GM23338 (cell line): Measurements from ENCODE around the gene UPF2. TPM values are rescaled to one million over a fixed set of nuclear protein-coding genes. Genes with fewer than 3 reads are reported as not detected.

ENCODE experiments used
- ATAC-seq: fragments of 200-7000 bp; cut with Tn5 transposase; 3 replicates; pipeline ENCODE4 v1.9.1; 2020
- DNase-seq: peaks from one replicate; pipeline ENCODE4 v3.0.0-alpha.2; 2015; ENCODE audit warnings: low spot score
- H2AFZ ChIP-seq: fragments of 200-600 bp; sonication (generic); 2 replicates; pipeline ENCODE4 v1.8.0; 2016; ENCODE audit warnings: antibody characterized with exemption, mild to moderate bottlenecking, moderate library complexity
- H3F3A ChIP-seq: fragments of 200-600 bp; sonication (generic); replicated peaks from 2 replicates; pipeline ENCODE4 v1.8.0; 2017; ENCODE audit warnings: antibody characterized with exemption, mixed run types, low read depth
- H3K27ac ChIP-seq: fragments of 200-600 bp; sonication (generic); 2 replicates; pipeline ENCODE4 v1.6.1; 2016; ENCODE audit warnings: low read depth
- H3K27me3 ChIP-seq: fragments of 200-600 bp; sonication (generic); 2 replicates; pipeline ENCODE4 v1.8.0; 2016; ENCODE audit warnings: mild to moderate bottlenecking, mixed run types, moderate library complexity; ENCODE audit not compliant: insufficient read depth
- H3K36me3 ChIP-seq: fragments of 200-600 bp; sonication (generic); 2 replicates; pipeline ENCODE4 v1.8.0; 2016; ENCODE audit warnings: mild to moderate bottlenecking; ENCODE audit not compliant: insufficient read depth
- H3K4me1 ChIP-seq: fragments of 200-600 bp; sonication (generic); 2 replicates; pipeline ENCODE4 v1.8.0; 2016; ENCODE audit warnings: mild to moderate bottlenecking, moderate library complexity; ENCODE audit not compliant: insufficient read depth
- H3K4me2 ChIP-seq: fragments of 200-600 bp; sonication (generic); 2 replicates; pipeline ENCODE4 v1.7.1; 2017; ENCODE audit warnings: mixed run types
- H3K4me3 ChIP-seq: fragments of 200-600 bp; sonication (generic); 2 replicates; pipeline ENCODE4 v1.6.1; 2016; ENCODE audit warnings: mixed run types
- H3K79me2 ChIP-seq: fragments of 200-600 bp; sonication (generic); replicated peaks from 2 replicates; pipeline ENCODE4 v1.8.0; 2017; ENCODE audit warnings: mild to moderate bottlenecking; ENCODE audit not compliant: insufficient read depth
- H3K9me2 ChIP-seq: fragments of 200-600 bp; sonication (generic); 2 replicates; pipeline ENCODE4 v1.8.0; 2017; ENCODE audit not compliant: insufficient read depth
- H4K20me1 ChIP-seq: fragments of 200-600 bp; sonication (generic); replicated peaks from 2 replicates; pipeline ENCODE4 v1.8.0; 2017; ENCODE audit warnings: mild to moderate bottlenecking; ENCODE audit not compliant: insufficient read depth
- H3K27ac Mint-ChIP-seq: 2 replicates; pipeline ENCODE4 v1.8.0; 2020; ENCODE audit warnings: inconsistent platforms, mild to moderate bottlenecking, moderate library complexity, mixed read lengths
- H3K27me3 Mint-ChIP-seq: 3 replicates; pipeline ENCODE4 v1.8.0; 2022; ENCODE audit warnings: low read depth, mild to moderate bottlenecking, moderate library complexity, mixed read lengths, inconsistent platforms; ENCODE audit not compliant: insufficient read depth, poor library complexity
- H3K36me3 Mint-ChIP-seq: 3 replicates; pipeline ENCODE4 v1.8.0; 2021; ENCODE audit warnings: low read depth, mild to moderate bottlenecking, inconsistent platforms, moderate library complexity, mixed read lengths
- H3K4me1 Mint-ChIP-seq: 3 replicates; pipeline ENCODE4 v1.8.0; 2020; ENCODE audit warnings: mild to moderate bottlenecking, inconsistent platforms, mixed read lengths
- H3K4me3 Mint-ChIP-seq: 3 replicates; pipeline ENCODE4 v1.8.0; 2021; ENCODE audit warnings: moderate library complexity, mild to moderate bottlenecking, inconsistent platforms, mixed read lengths
- H3K9me3 Mint-ChIP-seq: 3 replicates; pipeline ENCODE4 v1.8.0; 2020; ENCODE audit warnings: moderate library complexity, mild to moderate bottlenecking, inconsistent platforms, mixed read lengths
- CREB1 ChIP-seq: fragments of 250-450 bp; sonication (Bioruptor Pico); IDR thresholded peaks from 2 replicates; pipeline ENCODE4 v1.5.0; 2020; ENCODE audit warnings: low read depth, mild to moderate bottlenecking, moderate library complexity
- ETS1 ChIP-seq: IDR thresholded peaks from 2 replicates; pipeline ENCODE4 v1.6.1; 2016; ENCODE audit warnings: antibody characterized with exemption
- EZH2 ChIP-seq: fragments of 200-600 bp; sonication (generic); IDR thresholded peaks from one replicate; pipeline ENCODE4 v1.8.0; 2017; ENCODE audit warnings: antibody characterized with exemption, mild to moderate bottlenecking, low read depth; ENCODE audit not compliant: unreplicated experiment
- EZH2phosphoT487 ChIP-seq: fragments of 200-600 bp; sonication (generic); IDR thresholded peaks from one replicate; pipeline ENCODE4 v1.8.1; 2018; ENCODE audit warnings: antibody characterized with exemption; ENCODE audit not compliant: unreplicated experiment
- JUNB ChIP-seq: IDR thresholded peaks from one replicate; pipeline ENCODE4 v1.6.1; 2016; ENCODE audit warnings: antibody characterized with exemption; ENCODE audit not compliant: unreplicated experiment
- NANOG ChIP-seq: IDR thresholded peaks from 2 replicates; pipeline ENCODE4 v1.6.1; 2016; ENCODE audit warnings: antibody characterized with exemption, borderline replicate concordance
- POLR2AphosphoS5 ChIP-seq: IDR thresholded peaks from 2 replicates; pipeline ENCODE4 v1.6.1; 2016; ENCODE audit warnings: antibody characterized with exemption, low read depth
- REST ChIP-seq: IDR thresholded peaks from one replicate; pipeline ENCODE4 v1.6.1; 2018; ENCODE audit warnings: antibody characterized with exemption; ENCODE audit not compliant: unreplicated experiment
- STAT1 ChIP-seq: IDR thresholded peaks from one replicate; pipeline ENCODE4 v1.6.1; 2016; ENCODE audit warnings: antibody characterized with exemption; ENCODE audit not compliant: unreplicated experiment
- ZNF114 ChIP-seq: fragments of 250-450 bp; sonication (Bioruptor Pico); IDR thresholded peaks from 2 replicates; pipeline ENCODE4 v1.5.0; 2020; ENCODE audit warnings: mild to moderate bottlenecking, moderate library complexity
- ZNF331 ChIP-seq: fragments of 250-450 bp; sonication (Bioruptor Pico); IDR thresholded peaks from 2 replicates; pipeline ENCODE4 v1.5.0; 2020; ENCODE audit warnings: low read depth, mild to moderate bottlenecking, moderate library complexity
- polyA plus RNA-seq: library from polyadenylated mRNA; unstranded; fragments of >200 nt; fragmentation: Nextera tagmentation; extraction: Ambion mirVana; gene quantifications from 2 replicates; pipeline ENCODE4 v1.2.1, GENCODE V29; 2016
- total RNA-seq: library from RNA; depleted of rRNA; stranded (reverse); fragments of >200 nt; shearing (Covaris generic); gene quantifications from 2 replicates; pipeline ENCODE4 v1.2.3, GENCODE V29; 2014
- TF ChIP-seq, protein P1 (sequence below): fragments of 250-450 bp; sonication (Bioruptor Pico); IDR thresholded peaks from 2 replicates; pipeline ENCODE4 v1.5.0; 2020; ENCODE audit warnings: mild to moderate bottlenecking, moderate library complexity
- TF ChIP-seq, protein P2 (sequence below), 2 experiments: fragments of 200-600 bp in 1 of 2; sonication (generic) in 1 of 2; conservative IDR thresholded peaks; 2 replicates each; pipeline versions ENCODE4 v1.5.1 to v1.6.1; 2016 to 2017; ENCODE audit warnings: antibody characterized with exemption in 2 of 2, low read depth in 2 of 2, mild to moderate bottlenecking in 2 of 2, moderate library complexity in 1 of 2

The UPF2 gene
- total and polyA plus RNA-seq, 2 experiments from 2014 or later = 29.0 to 78.5 TPM

DNA sequence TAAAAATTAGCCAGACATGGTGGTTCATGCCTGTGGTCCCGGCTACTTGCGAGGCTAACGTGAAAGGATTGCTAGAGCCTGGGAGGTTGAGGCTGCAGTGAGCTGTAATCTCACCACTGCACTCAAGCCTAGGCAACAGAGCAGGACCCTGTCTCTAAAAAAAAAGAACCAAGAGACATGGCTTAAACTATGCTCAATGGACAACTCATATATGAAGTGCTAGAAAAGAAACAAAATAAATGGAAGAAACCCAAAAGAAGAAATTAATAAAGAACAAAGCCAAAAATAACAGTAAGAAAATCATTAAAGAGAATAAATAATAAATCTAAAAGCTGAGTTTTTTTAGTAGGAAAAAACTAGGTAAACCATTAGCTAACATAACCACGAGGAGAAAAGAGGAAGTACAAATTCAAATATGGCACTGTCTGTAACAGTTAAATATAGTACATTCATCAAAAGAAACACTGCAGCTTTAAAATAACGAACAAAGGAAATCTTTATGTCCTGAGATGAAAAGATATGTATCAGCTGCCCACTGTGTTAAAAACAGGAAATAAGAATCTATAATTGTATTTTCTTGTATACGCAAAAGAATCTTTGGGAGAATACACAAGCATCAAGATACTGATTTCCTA lies 48.7 kb downstream of the UPF2 start:
- H3K27me3 ChIP-seq = no peaks in the 10 kb centered on the region
- H4K20me1 ChIP-seq = no peaks in the 10 kb centered on the region; the same call in 1 of the 2 replicates
- no peak overlapping the region for H3K27ac Mint-ChIP-seq
- ATAC-seq (no peak), DNase-seq (no peak)
- H2AFZ ChIP-seq = no peak overlapping the region
- H3K4me2 ChIP-seq = no peak overlapping the region
- peaks cover 2% of the 10 kb centered on the region for H3K27me3 Mint-ChIP-seq
- H3K27ac ChIP-seq = no peak overlapping the region
- H3K4me1 ChIP-seq = no peaks in the 10 kb centered on the region
- TF ChIP-seq POLR2AphosphoS5 = no peak
- TF ChIP-seq REST = no peak
- TF ChIP-seq NANOG = no peak
- TF ChIP-seq ZNF114 = no peak
- no peak for TF ChIP-seq ZNF331
- TF ChIP-seq, protein P1, sequence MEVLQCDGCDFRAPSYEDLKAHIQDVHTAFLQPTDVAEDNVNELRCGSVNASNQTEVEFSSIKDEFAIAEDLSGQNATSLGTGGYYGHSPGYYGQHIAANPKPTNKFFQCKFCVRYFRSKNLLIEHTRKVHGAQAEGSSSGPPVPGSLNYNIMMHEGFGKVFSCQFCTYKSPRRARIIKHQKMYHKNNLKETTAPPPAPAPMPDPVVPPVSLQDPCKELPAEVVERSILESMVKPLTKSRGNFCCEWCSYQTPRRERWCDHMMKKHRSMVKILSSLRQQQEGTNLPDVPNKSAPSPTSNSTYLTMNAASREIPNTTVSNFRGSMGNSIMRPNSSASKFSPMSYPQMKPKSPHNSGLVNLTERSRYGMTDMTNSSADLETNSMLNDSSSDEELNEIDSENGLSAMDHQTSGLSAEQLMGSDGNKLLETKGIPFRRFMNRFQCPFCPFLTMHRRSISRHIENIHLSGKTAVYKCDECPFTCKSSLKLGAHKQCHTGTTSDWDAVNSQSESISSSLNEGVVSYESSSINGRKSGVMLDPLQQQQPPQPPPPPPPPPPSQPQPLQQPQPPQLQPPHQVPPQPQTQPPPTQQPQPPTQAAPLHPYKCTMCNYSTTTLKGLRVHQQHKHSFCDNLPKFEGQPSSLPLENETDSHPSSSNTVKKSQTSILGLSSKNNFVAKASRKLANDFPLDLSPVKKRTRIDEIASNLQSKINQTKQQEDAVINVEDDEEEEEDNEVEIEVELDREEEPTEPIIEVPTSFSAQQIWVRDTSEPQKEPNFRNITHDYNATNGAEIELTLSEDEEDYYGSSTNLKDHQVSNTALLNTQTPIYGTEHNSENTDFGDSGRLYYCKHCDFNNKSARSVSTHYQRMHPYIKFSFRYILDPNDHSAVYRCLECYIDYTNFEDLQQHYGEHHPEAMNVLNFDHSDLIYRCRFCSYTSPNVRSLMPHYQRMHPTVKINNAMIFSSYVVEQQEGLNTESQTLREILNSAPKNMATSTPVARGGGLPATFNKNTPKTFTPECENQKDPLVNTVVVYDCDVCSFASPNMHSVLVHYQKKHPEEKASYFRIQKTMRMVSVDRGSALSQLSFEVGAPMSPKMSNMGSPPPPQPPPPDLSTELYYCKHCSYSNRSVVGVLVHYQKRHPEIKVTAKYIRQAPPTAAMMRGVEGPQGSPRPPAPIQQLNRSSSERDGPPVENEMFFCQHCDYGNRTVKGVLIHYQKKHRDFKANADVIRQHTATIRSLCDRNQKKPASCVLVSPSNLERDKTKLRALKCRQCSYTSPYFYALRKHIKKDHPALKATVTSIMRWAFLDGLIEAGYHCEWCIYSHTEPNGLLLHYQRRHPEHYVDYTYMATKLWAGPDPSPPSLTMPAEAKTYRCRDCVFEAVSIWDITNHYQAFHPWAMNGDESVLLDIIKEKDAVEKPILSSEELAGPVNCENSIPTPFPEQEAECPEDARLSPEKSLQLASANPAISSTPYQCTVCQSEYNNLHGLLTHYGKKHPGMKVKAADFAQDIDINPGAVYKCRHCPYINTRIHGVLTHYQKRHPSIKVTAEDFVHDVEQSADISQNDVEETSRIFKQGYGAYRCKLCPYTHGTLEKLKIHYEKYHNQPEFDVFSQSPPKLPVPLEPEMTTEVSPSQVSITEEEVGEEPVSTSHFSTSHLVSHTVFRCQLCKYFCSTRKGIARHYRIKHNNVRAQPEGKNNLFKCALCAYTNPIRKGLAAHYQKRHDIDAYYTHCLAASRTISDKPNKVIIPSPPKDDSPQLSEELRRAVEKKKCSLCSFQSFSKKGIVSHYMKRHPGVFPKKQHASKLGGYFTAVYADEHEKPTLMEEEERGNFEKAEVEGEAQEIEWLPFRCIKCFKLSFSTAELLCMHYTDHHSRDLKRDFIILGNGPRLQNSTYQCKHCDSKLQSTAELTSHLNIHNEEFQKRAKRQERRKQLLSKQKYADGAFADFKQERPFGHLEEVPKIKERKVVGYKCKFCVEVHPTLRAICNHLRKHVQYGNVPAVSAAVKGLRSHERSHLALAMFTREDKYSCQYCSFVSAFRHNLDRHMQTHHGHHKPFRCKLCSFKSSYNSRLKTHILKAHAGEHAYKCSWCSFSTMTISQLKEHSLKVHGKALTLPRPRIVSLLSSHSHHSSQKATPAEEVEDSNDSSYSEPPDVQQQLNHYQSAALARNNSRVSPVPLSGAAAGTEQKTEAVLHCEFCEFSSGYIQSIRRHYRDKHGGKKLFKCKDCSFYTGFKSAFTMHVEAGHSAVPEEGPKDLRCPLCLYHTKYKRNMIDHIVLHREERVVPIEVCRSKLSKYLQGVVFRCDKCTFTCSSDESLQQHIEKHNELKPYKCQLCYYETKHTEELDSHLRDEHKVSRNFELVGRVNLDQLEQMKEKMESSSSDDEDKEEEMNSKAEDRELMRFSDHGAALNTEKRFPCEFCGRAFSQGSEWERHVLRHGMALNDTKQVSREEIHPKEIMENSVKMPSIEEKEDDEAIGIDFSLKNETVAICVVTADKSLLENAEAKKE (CRISPR knock-in tag) = no peak
- TF ChIP-seq, protein P2, sequence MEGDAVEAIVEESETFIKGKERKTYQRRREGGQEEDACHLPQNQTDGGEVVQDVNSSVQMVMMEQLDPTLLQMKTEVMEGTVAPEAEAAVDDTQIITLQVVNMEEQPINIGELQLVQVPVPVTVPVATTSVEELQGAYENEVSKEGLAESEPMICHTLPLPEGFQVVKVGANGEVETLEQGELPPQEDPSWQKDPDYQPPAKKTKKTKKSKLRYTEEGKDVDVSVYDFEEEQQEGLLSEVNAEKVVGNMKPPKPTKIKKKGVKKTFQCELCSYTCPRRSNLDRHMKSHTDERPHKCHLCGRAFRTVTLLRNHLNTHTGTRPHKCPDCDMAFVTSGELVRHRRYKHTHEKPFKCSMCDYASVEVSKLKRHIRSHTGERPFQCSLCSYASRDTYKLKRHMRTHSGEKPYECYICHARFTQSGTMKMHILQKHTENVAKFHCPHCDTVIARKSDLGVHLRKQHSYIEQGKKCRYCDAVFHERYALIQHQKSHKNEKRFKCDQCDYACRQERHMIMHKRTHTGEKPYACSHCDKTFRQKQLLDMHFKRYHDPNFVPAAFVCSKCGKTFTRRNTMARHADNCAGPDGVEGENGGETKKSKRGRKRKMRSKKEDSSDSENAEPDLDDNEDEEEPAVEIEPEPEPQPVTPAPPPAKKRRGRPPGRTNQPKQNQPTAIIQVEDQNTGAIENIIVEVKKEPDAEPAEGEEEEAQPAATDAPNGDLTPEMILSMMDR (conservative IDR thresholded peaks at IDR 0.05; ENCODE audit: low read depth in 2 of 2) = no peak
- no peak for TF ChIP-seq EZH2phosphoT487
- TF ChIP-seq CREB1 (CRISPR knock-in tag) = no peak
- no peak for TF ChIP-seq EZH2
- no peak for TF ChIP-seq JUNB
- TF ChIP-seq ETS1 = no peak
- no peak for TF ChIP-seq STAT1
- H3K36me3 Mint-ChIP-seq = peaks cover 28% of the 10 kb centered on the region
- no peaks in the 10 kb centered on the region for H3F3A ChIP-seq
- no peak overlapping the region for H3K4me3 Mint-ChIP-seq
- no peaks in the 10 kb centered on the region for H3K4me1 Mint-ChIP-seq
- H3K36me3 ChIP-seq = peaks cover 19% of the 10 kb centered on the region; the same call in 1 of the 2 replicates
- no peaks in the 10 kb centered on the region for H3K9me2 ChIP-seq
- no peak overlapping the region for H3K4me3 ChIP-seq
- H3K9me3 Mint-ChIP-seq = no peaks in the 10 kb centered on the region
- no peaks in the 10 kb centered on the region; the same call in 1 of the 2 replicates for H3K79me2 ChIP-seq
